CD14-positive monocyte (primary cell): ENCODE measurements around the gene ARL14EPL. TPM values are rescaled to one million over a fixed set of nuclear protein-coding genes. Genes with fewer than 3 reads are reported as not detected.
"Not testable (repeated sequence)": the region's sequence is repeated elsewhere in the genome, so short reads cannot be mapped to it uniquely, and the experiment has no call there.

Experiments used
- DNase-seq, 3 donors: peaks; one replicate each; pipeline ENCODE4 v3.0.0-alpha.2; 2011 to 2022
- H2AFZ ChIP-seq: 2 replicates; pipeline ENCODE4 v1.6.0; 2012; ENCODE audit warnings: mild to moderate bottlenecking, low read depth, low read length, inconsistent platforms; ENCODE audit not compliant: insufficient read depth, poor library complexity, severe bottlenecking
- H3K27ac ChIP-seq, 2 donors: 1 replicate in 1 of 2; 2 replicates in 1 of 2; pipeline ENCODE4 v1.5.1; 2012 to 2013; ENCODE audit warnings: low read length in 2 of 2, control low read depth in 1 of 2, inconsistent platforms in 1 of 2, low read depth in 1 of 2, mild to moderate bottlenecking in 1 of 2
- H3K27me3 ChIP-seq, 2 donors: one replicate each; pipeline versions ENCODE4 v1.6.0 to v1.6.1; 2011 to 2013; ENCODE audit warnings: low read length in 2 of 2; ENCODE audit not compliant: control insufficient read depth in 2 of 2, insufficient read depth in 2 of 2
- H3K36me3 ChIP-seq, 2 donors: replicated peaks in 1 of 2; 1 replicate in 1 of 2; 2 replicates in 1 of 2; pipeline versions ENCODE4 v1.5.1 to v1.6.1; 2012 to 2013; ENCODE audit warnings: low read length in 2 of 2, control low read depth in 1 of 2, inconsistent platforms in 1 of 2, mild to moderate bottlenecking in 1 of 2; ENCODE audit not compliant: insufficient read depth in 2 of 2, control insufficient read depth in 1 of 2
- H3K4me1 ChIP-seq, 2 donors: 1 replicate in 1 of 2; 2 replicates in 1 of 2; pipeline versions ENCODE4 v1.5.1 to v1.6.1; 2012 to 2013; ENCODE audit warnings: low read length in 2 of 2, control low read depth in 1 of 2, inconsistent platforms in 1 of 2, mild to moderate bottlenecking in 1 of 2, moderate library complexity in 1 of 2; ENCODE audit not compliant: insufficient read depth in 2 of 2, control insufficient read depth in 1 of 2
- H3K4me2 ChIP-seq: replicated peaks from 2 replicates; pipeline ENCODE3; 2012; ENCODE audit warnings: low read length, moderate library complexity, mild to moderate bottlenecking; ENCODE audit not compliant: poor library complexity, severe bottlenecking; ENCODE audit errors: extremely low read depth
- H3K4me3 ChIP-seq, 3 experiments: fragments of 200-600 bp in 1 of 3; sonication (generic) in 1 of 3; replicated peaks in 1 of 3; 1 replicate in 2 of 3; 2 replicates in 1 of 3; pipeline ENCODE4 v1.5.1; 2011 to 2013; ENCODE audit warnings: low read length in 3 of 3, mild to moderate bottlenecking in 3 of 3, control low read depth in 2 of 3, low read depth in 2 of 3, inconsistent platforms in 1 of 3, moderate library complexity in 1 of 3
- H3K79me2 ChIP-seq: 2 replicates; pipeline ENCODE4 v1.6.0; 2012; ENCODE audit warnings: mild to moderate bottlenecking, control low read depth, inconsistent platforms, low read length, moderate library complexity; ENCODE audit not compliant: insufficient read depth
- H3K9ac ChIP-seq: 2 replicates; pipeline ENCODE4 v1.6.0; 2017; ENCODE audit warnings: low read length, mild to moderate bottlenecking; ENCODE audit not compliant: insufficient read depth, poor library complexity, severe bottlenecking
- H3K9me3 ChIP-seq, 2 donors: replicated peaks in 1 of 2; 1 replicate in 1 of 2; 2 replicates in 1 of 2; pipeline versions ENCODE4 v1.5.1 to v1.6.1; 2012 to 2013; ENCODE audit warnings: low read length in 2 of 2, control low read depth in 1 of 2; ENCODE audit not compliant: control insufficient read depth in 1 of 2, insufficient read depth in 1 of 2
- H4K20me1 ChIP-seq: 2 replicates; pipeline ENCODE4 v1.6.0; 2012; ENCODE audit warnings: mild to moderate bottlenecking, low read length, control low read depth, moderate library complexity; ENCODE audit not compliant: insufficient read depth
- H3K27ac Mint-ChIP-seq, 7 donors: one replicate each; pipeline ENCODE4 v1.8.0; 2020; ENCODE audit warnings: mild to moderate bottlenecking in 7 of 7, mixed read lengths in 7 of 7, moderate library complexity in 6 of 7, inconsistent platforms in 2 of 7
- H3K27me3 Mint-ChIP-seq, 3 donors: one replicate each; pipeline ENCODE4 v1.8.0; 2021 to 2022; ENCODE audit warnings: low read depth in 3 of 3, mild to moderate bottlenecking in 3 of 3, mixed read lengths in 3 of 3, moderate library complexity in 3 of 3, inconsistent platforms in 1 of 3
- H3K36me3 Mint-ChIP-seq, 2 donors: one replicate each; pipeline ENCODE4 v1.8.0; 2020; ENCODE audit warnings: mixed read lengths in 2 of 2, inconsistent platforms in 1 of 2, mild to moderate bottlenecking in 1 of 2
- H3K4me1 Mint-ChIP-seq: one replicate; pipeline ENCODE4 v1.8.0; 2020; ENCODE audit warnings: mild to moderate bottlenecking, mixed read lengths
- H3K4me3 Mint-ChIP-seq, 2 donors: one replicate each; pipeline ENCODE4 v1.8.0; 2020; ENCODE audit warnings: mild to moderate bottlenecking in 2 of 2, mixed read lengths in 2 of 2, moderate library complexity in 1 of 2
- H3K9me3 Mint-ChIP-seq, 7 donors: one replicate each; pipeline ENCODE4 v1.8.0; 2020 to 2022; ENCODE audit warnings: mixed read lengths in 7 of 7, mild to moderate bottlenecking in 6 of 7, moderate library complexity in 6 of 7, inconsistent platforms in 2 of 7
- WGBS: methylation state at CpG from one replicate; pipeline ENCODE4 v1.1.5; 2013; ENCODE audit warnings: missing lambda C conversion rate; ENCODE audit not compliant: insufficient coverage; 5-methylcytosine and 5-hydroxymethylcytosine counted together
- intact Hi-C, 2 donors: fragments of 100-400 bp; cut with micrococcal nuclease; formaldehyde crosslinking; loops; one replicate each; pipeline versions ENCODE4 v1.15.0 to v1.15.1; 2023
- polyA plus RNA-seq, 3 donors: library from polyadenylated mRNA; depleted of rRNA in 1 of 3; unstranded in 2 of 3; stranded (reverse) in 1 of 3; fragments of 300-500 nt in 2 of 3; fragments of >200 nt in 1 of 3; fragmentation: Illumina TruSeq in 2 of 3; gene quantifications; 1 replicate in 2 of 3; 2 replicates in 1 of 3; pipeline ENCODE4 v1.2.3, GENCODE V29; 2012 to 2021
- TF ChIP-seq, protein P1 (sequence below): fragments of 200-600 bp; IDR thresholded peaks from one replicate; pipeline ENCODE4 v1.8.0; 2022; ENCODE audit warnings: antibody characterized with exemption, mild to moderate bottlenecking

ARL14EPL gene
- polyA plus RNA-seq, 3 donors, result 0.11 TPM; not detected in 2

DNA sequence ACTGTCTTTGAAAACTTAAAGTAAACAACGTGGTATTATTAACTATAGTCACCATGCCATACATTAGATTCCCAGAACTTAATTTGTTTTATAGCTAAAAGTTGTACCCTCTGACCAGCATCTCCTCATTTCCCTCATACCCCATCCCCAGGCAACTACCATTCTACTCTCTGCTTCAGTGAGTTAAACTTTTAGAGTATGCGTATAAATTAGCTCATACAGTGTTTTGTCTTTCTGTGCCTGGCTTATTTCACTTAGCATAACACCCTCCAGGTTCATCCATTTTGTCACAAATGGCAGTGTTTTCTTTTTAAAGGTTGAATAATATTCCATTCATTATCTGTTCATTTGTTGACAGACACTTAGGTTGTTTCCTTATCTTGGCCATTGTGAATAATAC, 66.7 kb downstream of the ARL14EPL start:
- H3K4me2 ChIP-seq, result no peak overlapping the region
- WGBS, result no CpG with 5 or more reads among the region's 2 CpGs
- H3K27me3 ChIP-seq, result no peaks in the 10 kb centered on the region
- no peak overlapping the region for H3K9ac ChIP-seq
- Mint-ChIP-seq H3K36me3 (peaks cover 70 to 89% of the 10 kb centered on the region in 2 donors), H3K4me3 (no peak overlapping the region), H3K9me3 (peaks cover 0 to 8% (median 5%) of the 10 kb centered on the region in 7 donors), H3K4me1 (no peaks in the 10 kb centered on the region), H3K27ac (no peak overlapping the region), H3K27me3 (no peaks in the 10 kb centered on the region)
- intact Hi-C loops, result no loop called here
- no peaks in the 10 kb centered on the region for H3K4me1 ChIP-seq
- H3K36me3 ChIP-seq, result peaks cover 46 to 82% of the 10 kb centered on the region in 2 donors
- TF ChIP-seq, protein P1, sequence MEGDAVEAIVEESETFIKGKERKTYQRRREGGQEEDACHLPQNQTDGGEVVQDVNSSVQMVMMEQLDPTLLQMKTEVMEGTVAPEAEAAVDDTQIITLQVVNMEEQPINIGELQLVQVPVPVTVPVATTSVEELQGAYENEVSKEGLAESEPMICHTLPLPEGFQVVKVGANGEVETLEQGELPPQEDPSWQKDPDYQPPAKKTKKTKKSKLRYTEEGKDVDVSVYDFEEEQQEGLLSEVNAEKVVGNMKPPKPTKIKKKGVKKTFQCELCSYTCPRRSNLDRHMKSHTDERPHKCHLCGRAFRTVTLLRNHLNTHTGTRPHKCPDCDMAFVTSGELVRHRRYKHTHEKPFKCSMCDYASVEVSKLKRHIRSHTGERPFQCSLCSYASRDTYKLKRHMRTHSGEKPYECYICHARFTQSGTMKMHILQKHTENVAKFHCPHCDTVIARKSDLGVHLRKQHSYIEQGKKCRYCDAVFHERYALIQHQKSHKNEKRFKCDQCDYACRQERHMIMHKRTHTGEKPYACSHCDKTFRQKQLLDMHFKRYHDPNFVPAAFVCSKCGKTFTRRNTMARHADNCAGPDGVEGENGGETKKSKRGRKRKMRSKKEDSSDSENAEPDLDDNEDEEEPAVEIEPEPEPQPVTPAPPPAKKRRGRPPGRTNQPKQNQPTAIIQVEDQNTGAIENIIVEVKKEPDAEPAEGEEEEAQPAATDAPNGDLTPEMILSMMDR, result no peak
- DNase-seq, result no peak
- no peak overlapping the region for H2AFZ ChIP-seq
- H3K79me2 ChIP-seq, result no peaks in the 10 kb centered on the region
- H3K4me3 ChIP-seq, result no peak overlapping the region
- H3K9me3 ChIP-seq, result no peaks in the 10 kb centered on the region
- no peak overlapping the region for H3K27ac ChIP-seq
- no peaks in the 10 kb centered on the region for H4K20me1 ChIP-seq

DNA sequence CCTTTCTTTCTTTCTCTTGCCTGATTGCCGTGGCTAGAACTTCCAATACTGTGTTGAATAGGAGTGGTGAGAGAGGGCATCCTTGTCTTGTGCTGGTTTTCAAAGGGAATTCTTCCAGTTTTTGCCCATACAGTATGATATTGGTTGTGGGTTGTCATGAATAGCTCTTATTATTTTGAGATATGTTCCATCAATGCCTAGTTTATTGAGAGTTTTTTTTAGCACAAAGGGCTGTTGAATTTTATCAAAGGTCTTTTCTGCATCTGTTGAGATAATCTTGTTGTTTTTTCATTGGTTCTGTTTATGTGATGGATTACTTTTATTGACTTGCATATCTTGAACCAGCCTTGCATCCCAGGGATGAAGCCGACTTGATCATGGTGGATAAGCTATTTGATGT, 72.7 kb downstream of the ARL14EPL start:
- H3K4me1 Mint-ChIP-seq, H3K27ac Mint-ChIP-seq, H3K27me3 ChIP-seq, DNase-seq, H4K20me1 ChIP-seq, H3K79me2 ChIP-seq, H3K4me3 ChIP-seq, H3K9ac ChIP-seq, H3K27me3 Mint-ChIP-seq, H3K27ac ChIP-seq, intact Hi-C loops, H2AFZ ChIP-seq, H3K4me1 ChIP-seq, H3K4me3 Mint-ChIP-seq, H3K4me2 ChIP-seq: not testable (repeated sequence)
- WGBS, result 100% methylated on average over 2 of the region's 2 CpGs
- peaks cover 25 to 49% of the 10 kb centered on the region in 2 donors for H3K36me3 ChIP-seq
- H3K9me3 Mint-ChIP-seq, result peaks cover 9 to 30% (median 16%) of the 10 kb centered on the region in 7 donors
- H3K9me3 ChIP-seq, result peaks cover 0 to 12% of the 10 kb centered on the region in 2 donors
- H3K36me3 Mint-ChIP-seq, result peaks cover 76 to 88% of the 10 kb centered on the region in 2 donors

Other genes with a start within 250 kb of the ARL14EPL start
- not detected for gene CDO1, start 215.8 kb upstream of the ARL14EPL start, polyA plus RNA-seq
- gene ATG12, start 190.9 kb upstream of the ARL14EPL start, polyA plus RNA-seq, result 100 to 1,000 TPM in 2 of 3 donors, 10 to 100 TPM in 1; 44.3 to 143 (median 101) TPM
- 10 to 100 TPM; 30.2 to 86.1 (median 84.8) TPM for gene AP3S1, start 190.5 kb upstream of the ARL14EPL start, polyA plus RNA-seq
- not detected for gene LVRN, start 70.0 kb upstream of the ARL14EPL start, polyA plus RNA-seq
- gene COMMD10, start 52.6 kb downstream of the ARL14EPL start, polyA plus RNA-seq, result 10 to 100 TPM; 16.9 to 86.1 (median 61.2) TPM